ENCODE data around the gene KYNU. TPM values are rescaled to one million over a fixed set of nuclear protein-coding genes. Genes with fewer than 3 reads are reported as not detected.

KYNU gene
- total and polyA plus RNA-seq, 2 of the 13 experiments (the other 11 are each of a cell fraction or from before 2014, with no cell fraction given): 21.9 to 68.6 TPM

DNA sequence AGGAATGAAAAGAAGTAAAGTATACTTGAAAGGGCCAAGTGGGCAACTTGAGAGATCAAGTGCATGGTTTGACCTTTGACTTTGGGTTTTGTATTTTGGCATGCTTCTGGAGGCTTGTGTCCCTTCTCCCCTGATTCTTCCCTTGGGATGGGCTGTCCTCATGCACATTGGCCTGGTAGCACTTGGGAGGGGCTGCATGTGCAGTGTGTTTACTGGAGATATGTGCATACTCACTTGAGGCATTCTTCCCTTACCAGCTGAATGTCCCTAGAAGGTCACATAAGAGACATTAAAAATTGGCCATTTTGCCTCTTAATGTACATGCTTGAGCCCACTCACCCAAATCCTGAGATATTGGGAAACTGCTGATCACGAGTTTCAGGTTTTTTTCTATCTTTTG, 65.2 kb downstream of the KYNU start:
- in situ Hi-C loops (cut with HindIII; ENCODE audit: extremely low pct_ligation_motif_present, low pct_unique_long_range_greater_than_20kb): no loop called here
- DNase-seq (ENCODE audit: low spot score): no peak
- ChIA-PET POLR2A (no interaction called here), CTCF (ENCODE audit: low intra/inter-chr PET ratio, low total read pairs) (no interaction called here)
- H3K36me3 ChIP-seq (replicated peaks in 1 of 2; ENCODE audit: control insufficient read depth in 1 of 2, insufficient read depth in 2 of 2, low read length in 2 of 2): peaks cover 5 to 11% of the 10 kb centered on the region in 2 experiments; a peak in 4 of 5 replicates
- H2AFZ ChIP-seq (ENCODE audit: low read length): no peak overlapping the region
- no peak overlapping the region for H3K4me2 ChIP-seq (ENCODE audit: low read depth, low read length)
- FAIRE-seq: no peak
- intact Hi-C loops (cut with micrococcal nuclease; ENCODE audit: unreplicated experiment): no loop called here
- H3K9me3 ChIP-seq (ENCODE audit: low read length): peaks cover 2% of the 10 kb centered on the region; the same call in 1 of the 2 replicates
- no peak overlapping the region for H3K9ac ChIP-seq (ENCODE audit: insufficient read depth, low read depth, low read length)
- BruUV-seq (replicated peaks): no TSS peak
- ATAC-seq: no peak
- no peak overlapping the region for H3K4me3 ChIP-seq (replicated peaks in 1 of 3; ENCODE audit: insufficient read depth in 1 of 3, low read depth in 2 of 3, low read length in 3 of 3)
- H3K27ac ChIP-seq (ENCODE audit: extremely low read length, insufficient read depth, low read length): no peak overlapping the region
- no peaks in the 10 kb centered on the region for H3K79me2 ChIP-seq (ENCODE audit: insufficient read depth, low read length)
- peaks cover 8% of the 10 kb centered on the region for H3K4me1 ChIP-seq (ENCODE audit: insufficient read depth, low read length)
- H3K27me3 ChIP-seq (ENCODE audit: control insufficient read depth in 1 of 2, insufficient read depth in 2 of 2, low read length in 2 of 2): no peaks in the 10 kb centered on the region
- H4K20me1 ChIP-seq (ENCODE audit: insufficient read depth, low read length): no peaks in the 10 kb centered on the region
- WGBS (ENCODE audit: low lambda C conversion rate): 96% methylated on average over 1 of the region's 1 CpG
- TF ChIP-seq, protein P1, sequence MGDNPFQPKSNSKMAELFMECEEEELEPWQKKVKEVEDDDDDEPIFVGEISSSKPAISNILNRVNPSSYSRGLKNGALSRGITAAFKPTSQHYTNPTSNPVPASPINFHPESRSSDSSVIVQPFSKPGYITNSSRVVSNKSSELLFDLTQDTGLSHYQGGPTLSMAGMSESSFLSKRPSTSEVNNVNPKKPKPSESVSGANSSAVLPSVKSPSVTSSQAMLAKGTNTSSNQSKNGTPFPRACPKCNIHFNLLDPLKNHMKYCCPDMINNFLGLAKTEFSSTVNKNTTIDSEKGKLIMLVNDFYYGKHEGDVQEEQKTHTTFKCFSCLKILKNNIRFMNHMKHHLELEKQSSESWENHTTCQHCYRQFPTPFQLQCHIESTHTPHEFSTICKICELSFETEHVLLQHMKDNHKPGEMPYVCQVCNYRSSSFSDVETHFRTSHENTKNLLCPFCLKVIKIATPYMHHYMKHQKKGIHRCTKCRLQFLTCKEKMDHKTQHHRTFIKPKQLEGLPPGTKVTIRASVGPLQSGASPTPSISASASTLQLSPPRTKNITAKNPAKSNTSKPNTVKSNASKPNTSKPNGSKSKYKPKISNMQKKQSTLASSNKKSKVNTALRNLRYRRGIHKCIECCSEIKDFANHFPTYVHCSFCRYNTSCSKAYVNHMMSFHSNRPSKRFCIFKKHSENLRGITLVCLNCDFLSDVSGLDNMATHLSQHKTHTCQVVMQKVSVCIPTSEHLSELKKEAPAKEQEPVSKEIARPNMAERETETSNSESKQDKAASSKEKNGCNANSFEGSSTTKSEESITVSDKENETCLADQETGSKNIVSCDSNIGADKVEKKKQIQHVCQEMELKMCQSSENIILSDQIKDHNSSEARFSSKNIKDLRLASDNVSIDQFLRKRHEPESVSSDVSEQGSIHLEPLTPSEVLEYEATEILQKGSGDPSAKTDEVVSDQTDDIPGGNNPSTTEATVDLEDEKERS (CRISPR knock-in tag; IDR thresholded peaks at IDR 0.05): no peak
- no peak for TF ChIP-seq ZNF546 (CRISPR knock-in tag; conservative IDR thresholded peaks at IDR 0.05)
- TF ChIP-seq ZNF550 (CRISPR knock-in tag; IDR thresholded peaks at IDR 0.05; ENCODE audit: borderline replicate concordance): no peak
- TF ChIP-seq ZMYM2 (CRISPR knock-in tag; IDR thresholded peaks at IDR 0.05): no peak
- TF ChIP-seq SRSF4 (IDR thresholded peaks at IDR 0.05; ENCODE audit: low read depth, low read length, poor library complexity, severe bottlenecking): no peak
- TF ChIP-seq CEBPG (CRISPR knock-in tag; IDR thresholded peaks at IDR 0.05): no peak
- no peak for TF ChIP-seq TMF1 (CRISPR knock-in tag; IDR thresholded peaks at IDR 0.05; ENCODE audit: low read depth)
- TF ChIP-seq, protein P2, sequence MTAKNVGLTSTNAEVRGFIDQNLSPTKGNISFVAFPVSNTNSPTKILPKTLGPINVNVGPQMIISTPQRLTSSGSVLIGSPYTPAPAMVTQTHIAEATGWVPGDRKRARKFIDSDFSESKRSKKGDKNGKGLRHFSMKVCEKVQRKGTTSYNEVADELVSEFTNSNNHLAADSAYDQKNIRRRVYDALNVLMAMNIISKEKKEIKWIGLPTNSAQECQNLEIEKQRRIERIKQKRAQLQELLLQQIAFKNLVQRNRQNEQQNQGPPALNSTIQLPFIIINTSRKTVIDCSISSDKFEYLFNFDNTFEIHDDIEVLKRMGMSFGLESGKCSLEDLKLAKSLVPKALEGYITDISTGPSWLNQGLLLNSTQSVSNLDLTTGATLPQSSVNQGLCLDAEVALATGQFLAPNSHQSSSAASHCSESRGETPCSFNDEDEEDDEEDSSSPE (CRISPR knock-in tag; IDR thresholded peaks at IDR 0.05): no peak
- TF ChIP-seq ZNF772 (CRISPR knock-in tag; IDR thresholded peaks at IDR 0.05): no peak
- TF ChIP-seq ZBTB7A (CRISPR knock-in tag; IDR thresholded peaks at IDR 0.05): no peak
- no peak for TF ChIP-seq SSRP1 (CRISPR knock-in tag; IDR thresholded peaks at IDR 0.05)
- TF ChIP-seq, protein P3, sequence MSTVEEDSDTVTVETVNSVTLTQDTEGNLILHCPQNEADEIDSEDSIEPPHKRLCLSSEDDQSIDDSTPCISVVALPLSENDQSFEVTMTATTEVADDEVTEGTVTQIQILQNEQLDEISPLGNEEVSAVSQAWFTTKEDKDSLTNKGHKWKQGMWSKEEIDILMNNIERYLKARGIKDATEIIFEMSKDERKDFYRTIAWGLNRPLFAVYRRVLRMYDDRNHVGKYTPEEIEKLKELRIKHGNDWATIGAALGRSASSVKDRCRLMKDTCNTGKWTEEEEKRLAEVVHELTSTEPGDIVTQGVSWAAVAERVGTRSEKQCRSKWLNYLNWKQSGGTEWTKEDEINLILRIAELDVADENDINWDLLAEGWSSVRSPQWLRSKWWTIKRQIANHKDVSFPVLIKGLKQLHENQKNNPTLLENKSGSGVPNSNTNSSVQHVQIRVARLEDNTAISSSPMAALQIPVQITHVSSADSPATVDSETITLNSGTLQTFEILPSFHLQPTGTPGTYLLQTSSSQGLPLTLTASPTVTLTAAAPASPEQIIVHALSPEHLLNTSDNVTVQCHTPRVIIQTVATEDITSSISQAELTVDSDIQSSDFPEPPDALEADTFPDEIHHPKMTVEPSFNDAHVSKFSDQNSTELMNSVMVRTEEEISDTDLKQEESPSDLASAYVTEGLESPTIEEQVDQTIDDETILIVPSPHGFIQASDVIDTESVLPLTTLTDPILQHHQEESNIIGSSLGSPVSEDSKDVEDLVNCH (CRISPR knock-in tag; IDR thresholded peaks at IDR 0.05): no peak
- TF ChIP-seq GATAD1 (CRISPR knock-in tag; IDR thresholded peaks at IDR 0.05): no peak
- TF ChIP-seq, protein P4, sequence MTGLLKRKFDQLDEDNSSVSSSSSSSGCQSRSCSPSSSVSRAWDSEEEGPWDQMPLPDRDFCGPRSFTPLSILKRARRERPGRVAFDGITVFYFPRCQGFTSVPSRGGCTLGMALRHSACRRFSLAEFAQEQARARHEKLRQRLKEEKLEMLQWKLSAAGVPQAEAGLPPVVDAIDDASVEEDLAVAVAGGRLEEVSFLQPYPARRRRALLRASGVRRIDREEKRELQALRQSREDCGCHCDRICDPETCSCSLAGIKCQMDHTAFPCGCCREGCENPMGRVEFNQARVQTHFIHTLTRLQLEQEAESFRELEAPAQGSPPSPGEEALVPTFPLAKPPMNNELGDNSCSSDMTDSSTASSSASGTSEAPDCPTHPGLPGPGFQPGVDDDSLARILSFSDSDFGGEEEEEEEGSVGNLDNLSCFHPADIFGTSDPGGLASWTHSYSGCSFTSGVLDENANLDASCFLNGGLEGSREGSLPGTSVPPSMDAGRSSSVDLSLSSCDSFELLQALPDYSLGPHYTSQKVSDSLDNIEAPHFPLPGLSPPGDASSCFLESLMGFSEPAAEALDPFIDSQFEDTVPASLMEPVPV (CRISPR knock-in tag; IDR thresholded peaks at IDR 0.05): no peak
- no peak for TF ChIP-seq KDM2A (CRISPR knock-in tag; IDR thresholded peaks at IDR 0.05; ENCODE audit: borderline replicate concordance, low read depth)
- TF ChIP-seq SALL1 (CRISPR knock-in tag; IDR thresholded peaks at IDR 0.05): no peak
- TF ChIP-seq CBFB (CRISPR knock-in tag; IDR thresholded peaks at IDR 0.05): no peak

Measured in HepG2 (cell line).